ENCODE data around the gene ACCSL.

ACCSL gene

DNA sequence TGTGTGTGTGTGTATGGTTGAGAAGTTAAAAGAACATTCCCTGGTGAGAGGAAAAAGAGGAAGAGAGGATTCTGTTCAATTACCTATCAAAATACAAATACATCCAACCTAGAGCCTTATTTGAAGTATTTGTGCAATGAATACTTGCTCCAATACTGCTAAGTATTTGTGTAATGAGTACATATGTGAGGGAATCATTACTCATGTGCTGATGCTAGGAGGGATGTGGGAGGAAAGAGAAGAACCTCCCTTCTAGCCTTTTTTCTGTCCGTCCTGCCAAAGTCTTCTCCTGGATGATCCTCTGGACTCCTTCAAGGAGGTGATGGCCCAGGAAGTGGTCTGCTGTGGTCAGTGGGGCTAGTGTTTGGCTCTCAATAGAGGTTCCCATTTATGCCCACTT lies 36.0 kb upstream of the ACCSL start:
- TF ChIP-seq GATA2 (IDR thresholded peaks at IDR 0.05; ENCODE audit: low read depth, low read length) (no peak), GATA3 (IDR thresholded peaks at IDR 0.05; ENCODE audit: low read depth, low read length) (no peak)

DNA sequence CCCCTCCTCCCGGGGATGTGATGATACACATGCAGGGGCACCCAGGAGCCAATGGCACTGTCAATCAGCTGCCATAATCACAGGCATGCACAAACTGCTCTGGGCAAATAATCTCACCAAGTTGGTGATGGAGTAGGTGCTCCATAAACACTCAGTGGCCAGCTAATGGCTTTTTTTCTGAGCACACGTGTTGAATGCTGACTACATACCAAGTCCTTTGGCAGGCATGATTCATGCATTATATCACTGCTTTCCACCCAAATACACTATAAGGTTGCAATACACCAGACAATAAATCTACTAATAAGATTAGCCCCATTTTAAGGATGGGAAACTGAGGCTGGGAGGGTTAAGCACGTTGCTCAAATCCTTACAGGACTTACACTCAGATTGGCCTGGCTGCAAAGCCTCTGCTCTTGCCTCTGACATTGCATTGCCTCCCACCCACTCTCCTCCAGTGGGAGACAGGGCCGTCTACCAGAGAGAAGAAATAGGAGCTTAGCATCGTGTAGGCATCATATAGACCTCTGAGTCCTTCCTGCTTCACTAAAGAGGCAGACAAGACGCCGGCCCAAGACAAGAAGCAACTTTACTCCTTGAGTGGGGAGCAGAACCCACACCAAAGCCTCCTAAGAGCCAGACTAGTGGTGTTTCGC lies 32.7 kb upstream of the ACCSL start:
- TF ChIP-seq GATA2 (IDR thresholded peaks at IDR 0.05; ENCODE audit: low read depth, low read length) (no peak), GATA3 (IDR thresholded peaks at IDR 0.05; ENCODE audit: low read depth, low read length) (no peak)

DNA sequence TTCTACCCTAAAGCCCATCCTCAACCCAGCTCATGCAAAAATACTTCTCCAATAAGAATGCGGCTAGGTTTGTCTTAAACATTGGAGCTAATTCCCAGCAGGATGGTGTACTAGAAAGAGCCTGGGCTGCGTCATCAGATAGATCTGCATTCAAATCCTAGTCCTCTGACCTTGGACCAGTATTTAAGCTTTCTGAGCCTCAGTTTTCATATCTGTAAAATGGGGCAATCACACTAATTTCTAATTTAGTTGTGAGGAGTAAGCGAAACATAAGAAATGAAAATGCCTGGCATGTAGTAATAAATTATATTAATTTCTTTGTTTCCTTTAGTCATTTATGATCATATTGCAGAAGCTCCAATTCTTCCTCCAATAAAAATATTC lies 32.2 kb upstream of the ACCSL start:
- no peak for TF ChIP-seq GATA2 (IDR thresholded peaks at IDR 0.05; ENCODE audit: low read depth, low read length)
- TF ChIP-seq GATA3 (IDR thresholded peaks at IDR 0.05; ENCODE audit: low read depth, low read length), result no peak

DNA sequence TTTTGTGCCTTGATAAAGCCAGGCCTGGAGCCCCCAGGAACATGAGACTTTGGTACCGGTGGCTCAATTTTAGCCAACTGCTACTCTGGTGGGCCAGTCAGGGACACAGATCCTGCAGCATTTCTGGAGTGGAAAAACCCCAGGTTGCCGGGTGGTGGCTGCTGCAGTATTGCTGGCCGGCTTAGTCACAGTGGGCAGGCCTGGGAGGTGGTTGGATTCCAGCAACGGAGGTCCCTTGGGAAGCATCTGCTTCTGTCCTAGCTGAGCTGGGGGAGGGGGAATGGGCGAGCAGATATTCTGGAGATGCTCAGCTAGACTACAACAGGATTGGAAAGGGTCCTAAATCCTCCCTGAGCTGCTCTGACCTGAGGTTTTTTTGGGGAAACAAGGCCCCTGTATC lies 31.6 kb upstream of the ACCSL start:
- TF ChIP-seq GATA3 (IDR thresholded peaks at IDR 0.05; ENCODE audit: low read depth, low read length) (no peak), GATA2 (IDR thresholded peaks at IDR 0.05; ENCODE audit: low read depth, low read length) (no peak)

DNA sequence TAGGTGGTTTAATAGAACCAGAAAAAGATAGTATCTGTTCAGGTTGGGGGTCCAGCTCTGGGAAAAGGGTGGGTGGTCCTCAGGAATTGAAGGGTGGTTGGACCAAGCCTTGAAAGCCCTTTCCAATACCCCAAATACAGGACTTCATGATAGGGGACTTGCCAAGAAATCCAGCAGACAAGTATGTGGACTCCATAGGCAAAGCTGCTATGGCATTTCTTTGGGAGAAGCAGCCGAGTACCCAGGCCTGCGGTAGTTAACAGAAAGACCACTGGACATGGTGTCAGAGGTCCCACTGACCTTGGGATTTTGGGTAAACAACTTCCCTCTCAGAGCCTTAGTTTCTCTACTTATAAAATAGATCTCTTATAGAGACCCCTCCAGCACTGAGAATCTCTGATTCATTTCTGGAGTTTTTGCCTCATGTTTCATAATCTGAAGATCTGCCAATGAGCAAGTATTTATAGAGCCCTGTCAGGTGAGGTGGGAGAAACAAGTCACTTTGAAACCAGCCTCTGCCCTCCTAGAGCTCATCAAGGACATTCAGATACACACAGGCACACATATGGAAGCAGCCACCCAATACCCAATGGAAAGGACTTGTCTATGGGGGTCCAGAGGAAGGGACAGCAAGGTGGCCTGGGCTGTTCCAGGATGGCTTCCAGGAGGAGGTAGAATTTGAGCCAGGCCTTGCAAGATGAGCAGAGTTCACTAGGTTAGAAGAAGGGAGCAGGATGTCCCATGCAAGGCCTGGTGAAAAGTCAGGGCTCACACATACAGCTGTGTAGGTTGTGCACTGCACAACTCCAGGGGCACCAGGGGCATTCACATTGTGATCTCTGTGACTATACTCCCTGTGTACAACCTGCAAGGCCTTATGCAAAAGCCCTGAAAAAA lies 31.0 kb upstream of the ACCSL start:
- no peak for TF ChIP-seq GATA2 (IDR thresholded peaks at IDR 0.05; ENCODE audit: low read depth, low read length)
- no peak for TF ChIP-seq GATA3 (IDR thresholded peaks at IDR 0.05; ENCODE audit: low read depth, low read length)

DNA sequence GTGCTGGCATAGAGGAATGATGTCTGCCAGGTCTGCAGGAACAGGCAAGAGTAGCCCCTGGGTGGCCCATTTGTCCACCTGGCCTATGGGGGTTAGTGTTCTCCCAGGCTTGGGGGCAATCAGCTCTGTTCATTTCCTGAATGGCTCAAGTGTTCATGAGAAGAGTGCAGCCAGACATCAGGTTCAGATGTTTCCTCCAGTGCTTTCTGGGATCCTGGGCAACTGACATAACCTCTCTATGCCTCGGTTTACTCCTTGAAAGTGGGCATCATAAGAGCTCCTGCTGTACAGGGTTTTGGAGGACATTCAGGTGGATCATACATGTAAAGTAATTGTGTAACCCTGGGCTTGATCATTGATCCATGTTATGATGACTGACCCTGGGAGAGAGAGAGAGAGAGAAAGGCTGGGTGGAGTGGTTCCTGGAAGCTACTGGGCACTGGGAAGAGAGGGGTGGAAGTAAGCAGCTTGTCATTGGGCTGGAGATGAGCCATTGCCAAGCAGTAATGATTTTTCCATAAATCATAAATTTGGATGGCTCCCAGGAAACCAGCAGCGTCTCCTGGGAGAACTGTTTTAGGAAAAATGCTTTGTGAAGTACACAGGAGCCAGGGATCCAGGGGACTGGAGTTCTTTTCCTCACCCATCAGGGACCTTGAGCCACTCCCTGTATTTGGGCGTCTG lies 30.2 kb upstream of the ACCSL start:
- no peak for TF ChIP-seq GATA3 (IDR thresholded peaks at IDR 0.05; ENCODE audit: low read depth, low read length)
- TF ChIP-seq GATA2 (IDR thresholded peaks at IDR 0.05; ENCODE audit: low read depth, low read length), result no peak

DNA sequence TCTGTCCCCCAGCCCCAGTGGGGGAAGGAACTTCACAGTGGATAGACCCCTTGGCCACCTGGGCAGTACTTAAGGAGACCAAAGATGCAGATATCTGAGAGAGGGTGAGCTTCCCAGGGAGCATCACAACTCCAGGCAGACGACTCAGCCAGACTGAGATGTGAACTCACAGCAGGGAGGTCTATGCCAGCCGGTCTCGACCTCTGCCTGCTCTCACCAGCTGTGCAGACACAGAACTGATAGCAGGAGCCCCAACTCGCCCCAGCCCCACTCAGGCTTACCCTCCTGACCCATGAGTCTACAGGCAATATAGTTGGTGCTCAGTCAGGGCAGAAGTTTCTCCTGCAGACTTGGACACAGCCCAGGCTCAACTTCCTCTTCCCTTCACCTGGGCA lies 29.7 kb upstream of the ACCSL start:
- TF ChIP-seq GATA3 (IDR thresholded peaks at IDR 0.05; ENCODE audit: low read depth, low read length) (no peak), GATA2 (IDR thresholded peaks at IDR 0.05; ENCODE audit: low read depth, low read length) (no peak)

DNA sequence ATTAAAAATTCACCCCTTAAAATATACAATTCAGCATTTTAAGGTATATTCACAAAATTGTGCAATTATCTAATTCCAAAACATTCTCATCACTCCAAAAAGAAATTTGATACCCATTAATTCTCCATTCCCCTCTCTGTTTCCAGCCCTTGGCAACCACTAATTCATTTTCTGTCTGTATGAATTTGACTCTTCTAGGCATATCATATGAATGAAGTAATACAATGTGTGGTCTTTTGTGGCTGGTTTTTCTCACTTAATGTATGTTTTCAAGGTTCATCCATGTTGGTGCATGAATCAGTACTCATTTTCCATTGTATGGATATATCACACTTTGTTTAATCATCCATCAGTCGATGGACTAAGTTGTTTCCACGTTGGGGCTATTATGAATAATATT lies 29.0 kb upstream of the ACCSL start:
- TF ChIP-seq GATA2 (IDR thresholded peaks at IDR 0.05; ENCODE audit: low read depth, low read length) (no peak), GATA3 (IDR thresholded peaks at IDR 0.05; ENCODE audit: low read depth, low read length) (no peak)

DNA sequence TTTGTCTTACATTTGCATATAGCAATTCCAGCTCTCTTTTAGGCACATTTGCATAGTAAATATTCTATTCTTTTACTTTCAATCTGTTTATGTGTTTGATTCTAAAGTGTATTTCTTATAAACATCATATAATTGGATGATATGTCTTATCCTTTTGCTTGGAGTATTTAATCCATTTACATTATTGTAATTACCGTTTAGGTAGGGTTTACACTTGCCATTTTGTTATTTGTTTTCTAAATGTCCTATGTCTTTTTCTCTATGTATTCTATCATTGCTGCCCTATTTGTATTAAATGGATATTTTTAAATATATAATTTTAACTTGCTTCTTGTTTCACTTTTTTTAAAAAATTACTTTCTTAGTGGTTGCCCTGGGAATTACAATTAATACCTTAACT lies 22.8 kb upstream of the ACCSL start:
- TF ChIP-seq GATA3 (IDR thresholded peaks at IDR 0.05; ENCODE audit: low read depth, low read length), result no peak
- no peak for TF ChIP-seq GATA2 (IDR thresholded peaks at IDR 0.05; ENCODE audit: low read depth, low read length)

DNA sequence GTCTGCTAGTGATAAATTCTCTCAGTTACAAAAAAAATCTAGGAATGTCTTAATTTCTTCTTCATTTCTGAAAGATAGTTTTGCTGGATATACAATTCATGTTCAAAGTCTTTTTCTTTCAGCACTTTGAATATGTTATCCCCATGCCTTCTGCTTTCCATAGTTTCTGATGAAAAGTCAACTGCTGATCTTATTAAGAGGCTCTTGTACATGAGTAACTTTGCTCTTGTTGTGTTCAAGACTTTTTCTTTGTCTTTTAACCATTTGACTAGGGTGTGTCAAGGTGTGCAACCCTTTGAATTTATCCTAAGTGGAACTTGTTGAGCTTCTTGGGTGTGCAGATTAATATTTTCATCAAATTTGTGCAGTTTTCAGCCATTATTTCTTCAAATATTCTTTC lies 22.1 kb upstream of the ACCSL start:
- TF ChIP-seq GATA3 (IDR thresholded peaks at IDR 0.05; ENCODE audit: low read depth, low read length), result no peak
- no peak for TF ChIP-seq GATA2 (IDR thresholded peaks at IDR 0.05; ENCODE audit: low read depth, low read length)

DNA sequence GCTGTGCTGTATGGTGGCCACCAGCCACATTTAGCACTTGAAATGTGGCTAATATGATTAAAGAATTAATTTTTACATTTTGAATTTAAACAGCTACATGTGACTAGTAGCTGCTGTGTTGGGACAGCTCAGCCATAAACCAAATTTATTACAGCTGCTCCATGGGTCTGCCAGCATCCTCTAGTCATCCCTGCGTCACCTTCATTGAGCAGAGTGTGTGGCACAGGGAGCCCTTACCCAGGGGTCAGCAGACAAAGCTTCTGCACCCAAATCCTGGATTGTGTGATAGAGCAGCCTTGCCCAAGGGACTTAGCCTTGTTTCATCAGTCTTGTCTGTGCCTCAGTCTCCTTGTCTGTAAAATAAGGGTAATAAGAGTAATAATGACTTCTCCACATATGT lies 19.4 kb upstream of the ACCSL start:
- TF ChIP-seq GATA3 (IDR thresholded peaks at IDR 0.05; ENCODE audit: low read depth, low read length), result no peak
- no peak for TF ChIP-seq GATA2 (IDR thresholded peaks at IDR 0.05; ENCODE audit: low read depth, low read length)

DNA sequence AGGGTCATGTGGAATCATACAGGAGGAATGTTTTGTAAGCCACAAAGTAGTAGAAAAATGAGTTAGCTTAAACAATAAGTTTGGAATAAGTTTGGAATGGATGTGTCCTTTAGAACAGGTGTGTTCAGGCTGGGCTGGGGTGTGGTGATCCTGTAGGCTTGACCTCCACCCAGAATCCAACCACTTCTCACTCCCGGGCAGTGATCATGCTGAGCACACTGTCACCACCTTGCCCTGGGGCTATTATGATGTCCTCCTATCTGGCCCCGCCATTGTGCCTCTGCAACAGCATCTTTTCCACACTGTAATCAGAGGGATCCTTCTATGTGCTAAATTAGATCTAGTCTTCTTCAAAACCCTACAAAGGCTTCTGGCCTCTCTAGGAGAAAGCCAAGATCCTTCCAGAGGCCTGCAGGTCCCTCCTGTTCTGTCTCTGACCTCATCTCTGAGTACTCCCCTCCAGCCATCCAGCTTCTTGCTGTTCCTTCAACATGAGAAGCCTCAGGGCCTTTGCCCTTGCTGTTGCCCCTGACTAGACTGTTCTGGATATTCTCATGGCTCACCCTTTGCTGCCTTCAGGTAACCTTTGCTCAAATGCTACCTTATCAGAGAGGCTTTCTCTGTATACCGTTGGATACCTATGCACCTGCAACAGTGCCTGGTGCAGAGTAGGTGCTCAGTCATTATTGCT lies 18.8 kb upstream of the ACCSL start:
- TF ChIP-seq GATA3 (IDR thresholded peaks at IDR 0.05; ENCODE audit: low read depth, low read length) (no peak), GATA2 (IDR thresholded peaks at IDR 0.05; ENCODE audit: low read depth, low read length) (no peak)

DNA sequence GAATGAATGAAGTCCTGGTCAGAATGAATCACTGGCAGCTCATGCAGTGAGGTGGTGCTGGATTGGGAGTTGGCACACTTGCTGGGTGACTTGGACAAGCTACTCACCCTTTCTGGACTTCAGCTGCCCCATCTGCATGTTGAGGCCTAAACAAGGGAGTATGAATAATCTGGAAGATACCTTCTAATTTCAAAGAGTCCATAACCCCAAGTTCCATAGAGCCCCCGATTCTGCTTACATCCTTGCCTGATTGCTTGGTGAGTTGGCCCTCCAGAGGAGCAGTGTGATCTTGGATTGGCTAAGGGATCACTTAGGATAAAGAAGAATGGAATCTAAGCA lies 18.3 kb upstream of the ACCSL start:
- TF ChIP-seq GATA3 (IDR thresholded peaks at IDR 0.05; ENCODE audit: low read depth, low read length), result no peak
- TF ChIP-seq GATA2 (IDR thresholded peaks at IDR 0.05; ENCODE audit: low read depth, low read length), result no peak
